Left ventricle myocardium superior (tissue), 1 donor: ENCODE results near the gene FZD10. TPM values are rescaled to one million over a fixed set of nuclear protein-coding genes. Genes with fewer than 3 reads are reported as not detected.

Experiments used
- ATAC-seq: fragments of 200-7000 bp; cut with Tn5 transposase; one replicate; pipeline ENCODE4 v1.9.1; 2020; ENCODE audit warnings: mild to moderate bottlenecking, moderate library complexity
- DNase-seq: peaks from one replicate; pipeline ENCODE4 v3.0.0-alpha.2; 2020
- intact Hi-C: fragments of 100-400 bp; cut with micrococcal nuclease; formaldehyde crosslinking; loops from one replicate; pipeline ENCODE4 v1.11.0; 2022
- total RNA-seq: library from RNA; stranded (reverse); fragmentation: NEBNext Ultra II Directional; extraction: Animal tissue kit (Norgen Biotek cat#: 25700); gene quantifications from one replicate; pipeline ENCODE4 v1.2.1, GENCODE V29; 2021
- donor health status: DM: no; HTN: yes; CAD: no; lungs with severe emphysema.

The FZD10 gene
- total RNA-seq, 1 donor from 2014 or later = 0.07 TPM

DNA sequence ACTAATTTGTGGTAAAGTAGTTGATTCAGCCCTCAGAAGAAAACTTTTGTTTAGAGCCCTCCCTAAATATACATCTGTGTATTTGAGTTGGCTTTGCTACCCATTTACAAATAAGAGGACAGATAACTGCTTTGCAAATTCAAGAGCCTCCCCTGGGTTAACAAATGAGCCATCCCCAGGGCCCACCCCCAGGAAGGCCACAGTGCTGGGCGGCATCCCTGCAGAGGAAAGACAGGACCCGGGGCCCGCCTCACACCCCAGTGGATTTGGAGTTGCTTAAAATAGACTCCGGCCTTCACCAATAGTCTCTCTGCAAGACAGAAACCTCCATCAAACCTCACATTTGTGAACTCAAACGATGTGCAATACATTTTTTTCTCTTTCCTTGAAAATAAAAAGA is 2.7 kb downstream of the FZD10 start:
- ATAC-seq (no peak), DNase-seq (no peak)
- intact Hi-C loops = no loop called here

- intact Hi-C loops = no loop called here
- DNase-seq (no peak), ATAC-seq (no peak)
Measured at GRCh38 chr12:130166306-130166705, 4.0 kb downstream of the FZD10 start.

DNA sequence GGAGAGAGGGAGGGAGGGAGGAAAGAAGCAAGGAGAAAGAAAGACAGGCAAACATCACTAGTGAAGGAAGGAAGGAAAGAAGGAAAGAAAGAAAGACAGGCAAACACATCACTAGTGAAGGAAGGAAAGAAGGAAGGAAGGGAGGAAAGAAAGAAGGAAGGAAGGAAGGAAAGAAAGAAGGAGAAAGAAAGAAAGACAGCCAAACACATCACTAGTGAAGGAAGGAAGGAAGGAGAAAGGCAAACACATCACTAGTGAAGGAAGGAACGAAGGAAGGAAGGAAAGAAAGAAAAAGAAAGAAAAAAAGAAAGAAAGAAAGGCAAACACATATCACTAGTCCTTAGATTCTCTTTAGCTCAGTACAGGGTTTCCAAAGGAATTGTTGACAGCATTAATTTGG is 5.3 kb downstream of the FZD10 start:
- no peak for ATAC-seq
- DNase-seq = no peak
- intact Hi-C loops = no loop called here

DNA sequence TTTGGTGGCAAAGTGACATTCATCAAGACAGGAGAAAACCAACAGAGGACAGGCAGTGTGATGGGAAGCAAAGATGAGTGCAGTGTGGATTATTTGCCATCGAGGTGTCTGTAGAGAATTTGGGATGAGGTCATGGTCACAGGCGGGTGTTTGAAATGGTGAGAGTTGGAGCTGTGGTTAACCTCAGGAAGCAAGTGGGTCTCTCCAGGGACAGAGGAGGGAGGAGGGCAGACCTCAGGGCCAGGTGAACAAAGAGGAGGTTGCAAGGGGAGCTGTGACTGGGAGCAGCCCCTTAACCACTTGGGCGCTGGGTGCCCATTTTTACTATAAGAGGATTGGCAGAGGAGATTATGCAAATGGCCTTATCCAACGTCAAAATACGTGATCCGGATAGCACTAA is 7.0 kb downstream of the FZD10 start:
- ATAC-seq (no peak), DNase-seq (no peak)
- intact Hi-C loops = no loop called here

DNA sequence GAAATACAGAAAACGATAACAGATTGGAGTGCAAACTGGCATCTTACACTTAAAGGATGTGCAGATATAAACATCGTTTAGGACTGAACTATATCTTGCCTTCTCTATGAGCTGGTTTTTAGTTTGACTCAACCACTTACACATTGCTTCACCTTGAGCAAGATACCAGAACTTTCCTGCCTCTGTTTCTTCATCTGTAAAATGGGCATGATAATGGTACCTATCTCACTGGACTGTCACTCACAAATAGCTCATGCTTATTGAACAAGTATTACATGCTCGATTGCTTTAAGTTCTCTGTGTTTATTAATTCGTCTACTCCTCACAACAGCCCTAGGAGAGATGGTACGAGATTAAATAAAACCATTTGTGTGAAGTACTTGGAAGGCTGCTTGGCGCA is 7.7 kb downstream of the FZD10 start:
- intact Hi-C loops = no loop called here
- DNase-seq = no peak
- ATAC-seq = no peak

DNA sequence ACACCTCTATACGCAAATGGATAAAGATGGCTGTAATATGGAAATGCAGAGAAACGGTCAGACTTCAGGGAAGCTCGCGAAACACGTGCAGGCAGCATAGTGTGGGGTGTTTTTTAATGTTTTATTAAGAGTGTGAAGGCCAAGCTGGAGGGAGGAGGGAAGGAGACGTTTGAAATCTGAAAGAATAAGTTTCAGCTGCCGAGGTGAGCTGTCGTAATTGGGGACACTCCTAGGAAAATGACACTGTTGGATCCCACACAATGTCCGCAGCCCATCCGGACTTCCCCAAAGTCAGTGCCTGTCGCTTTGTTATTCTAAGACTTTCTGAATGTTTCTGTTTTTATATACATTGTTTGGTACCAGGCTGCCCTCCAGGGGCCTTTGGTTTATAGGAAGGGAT is 8.3 kb downstream of the FZD10 start:
- intact Hi-C loops = no loop called here
- DNase-seq = no peak
- ATAC-seq = no peak

DNA sequence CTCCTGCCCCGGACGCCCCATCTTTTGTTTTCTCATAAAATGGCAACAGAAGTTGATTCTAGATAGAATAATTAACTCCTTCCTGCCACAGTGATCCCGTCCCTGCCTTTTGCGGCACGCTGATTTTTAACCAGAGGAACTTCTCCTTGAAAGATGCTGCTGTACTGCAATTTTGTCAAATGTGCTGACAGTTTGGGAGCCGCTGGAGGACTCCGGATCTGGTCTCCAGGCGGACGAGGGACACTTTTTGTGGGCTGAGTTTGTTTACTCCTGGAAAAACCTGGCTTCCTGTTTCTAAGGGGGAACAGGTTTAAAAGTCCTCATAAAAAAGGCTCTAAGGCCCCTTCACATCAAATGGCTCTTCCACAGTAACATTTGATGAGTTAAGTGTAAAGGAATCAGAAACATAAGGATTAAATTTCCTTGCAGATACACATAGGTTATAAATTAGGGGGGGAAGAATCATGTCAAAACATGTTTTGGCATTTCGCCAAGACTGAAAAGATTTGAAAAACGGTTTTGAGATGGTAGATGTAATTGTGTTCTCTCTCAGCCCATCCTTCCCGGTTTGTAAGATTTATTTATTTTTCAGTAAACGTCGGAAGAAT is 15.5 kb downstream of the FZD10 start:
- DNase-seq = no peak
- no peak for ATAC-seq
- intact Hi-C loops = no loop called here

GRCh38 chr12:130178282-130178681 is 16.0 kb downstream of the FZD10 start:
- ATAC-seq (no peak), DNase-seq (no peak)
- intact Hi-C loops = no loop called here

DNA sequence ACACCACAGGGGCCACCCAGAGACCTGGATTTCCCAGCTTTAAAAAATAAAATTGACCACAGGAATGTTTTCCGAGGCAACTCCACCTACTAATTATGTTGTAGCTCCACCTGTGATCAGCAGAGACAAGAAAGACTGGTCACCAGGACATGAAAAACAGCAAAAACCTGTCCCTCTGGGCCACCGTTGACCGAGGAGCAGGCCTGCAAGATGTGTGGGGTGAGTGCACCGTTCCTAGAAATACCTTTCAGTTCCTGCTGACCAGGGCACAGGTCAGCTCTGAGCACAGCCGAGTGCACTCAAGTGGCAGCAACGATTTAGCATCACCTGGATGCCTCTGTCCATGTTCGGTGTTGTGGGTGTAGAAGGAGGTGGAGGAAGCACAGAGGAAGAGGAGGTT is 16.9 kb downstream of the FZD10 start:
- DNase-seq = no peak
- no peak for ATAC-seq
- intact Hi-C loops = no loop called here

DNA sequence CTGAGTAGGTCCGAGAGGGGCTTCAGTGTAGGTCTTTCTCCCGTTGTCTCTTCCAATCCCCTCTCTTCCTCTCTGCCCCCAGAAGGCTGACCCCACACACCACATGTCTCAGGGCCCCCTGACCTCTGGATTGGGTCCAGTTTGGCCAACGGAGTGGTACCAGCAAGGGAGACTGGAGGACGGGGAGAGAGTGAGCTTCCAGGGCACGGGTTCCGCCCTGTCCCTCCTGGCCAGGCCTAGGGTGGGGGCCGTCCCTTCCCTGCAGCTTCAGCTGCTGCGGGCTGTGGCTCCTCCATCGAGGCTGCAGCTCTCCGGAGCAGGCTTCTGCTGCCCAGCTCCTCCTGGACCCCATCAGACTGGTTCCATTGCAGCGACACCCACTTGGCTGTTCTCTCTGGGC is 17.4 kb downstream of the FZD10 start:
- intact Hi-C loops = no loop called here
- ATAC-seq = no peak
- no peak for DNase-seq

- no peak for ATAC-seq
- no peak for DNase-seq
- intact Hi-C loops = no loop called here
Measured at GRCh38 chr12:130181211-130181610, 18.9 kb downstream of the FZD10 start.

- DNase-seq (no peak), ATAC-seq (no peak)
- intact Hi-C loops = no loop called here
Measured at GRCh38 chr12:130183585-130184370, 21.5 kb downstream of the FZD10 start.

- intact Hi-C loops = no loop called here
- DNase-seq (no peak), ATAC-seq (no peak)
Measured at GRCh38 chr12:130184404-130185090, 22.3 kb downstream of the FZD10 start.

DNA sequence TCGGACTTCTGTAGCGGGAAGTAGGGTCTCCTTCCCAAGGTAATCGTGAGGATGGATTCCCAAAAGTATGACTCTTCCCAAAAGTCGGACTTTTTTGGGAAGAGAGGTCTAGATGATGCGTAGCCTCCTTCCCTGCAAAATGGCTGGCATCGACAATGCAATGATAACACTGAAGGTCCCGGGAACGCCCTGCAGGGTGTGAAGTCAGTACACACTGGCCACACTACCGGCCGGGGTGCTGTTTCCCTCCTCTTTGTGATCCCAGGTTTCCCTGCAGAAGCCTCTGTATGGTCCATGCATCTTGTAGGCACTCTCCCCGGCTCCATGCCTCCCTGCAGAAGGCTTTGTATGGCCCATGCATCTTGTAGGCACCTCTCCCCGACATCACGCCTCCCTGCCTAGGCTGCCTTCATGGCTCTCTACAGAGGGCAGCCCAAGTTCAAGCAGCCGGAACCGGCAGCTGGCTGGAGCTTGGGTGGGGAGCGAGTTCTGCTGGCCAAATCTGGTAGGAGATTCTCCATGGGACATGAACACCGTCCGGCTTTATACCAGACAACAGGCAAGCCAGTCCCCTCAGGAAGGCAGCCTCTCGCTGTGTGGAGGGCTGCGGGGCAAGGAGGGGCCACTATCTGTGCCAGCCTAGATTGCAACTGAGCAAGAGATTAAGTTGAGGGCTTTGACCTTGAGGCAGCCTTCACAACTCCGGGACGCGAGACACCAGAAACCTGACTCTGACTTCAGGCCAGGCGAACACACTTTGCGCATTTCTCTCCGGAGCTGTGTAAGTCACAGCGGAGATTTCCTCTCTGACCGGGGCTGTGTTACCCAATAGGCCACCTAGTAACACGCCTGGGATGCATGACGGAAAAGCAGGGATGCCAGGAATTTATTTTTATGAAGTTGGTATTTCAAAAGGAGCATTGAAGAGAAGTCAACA is 23.5 kb downstream of the FZD10 start:
- DNase-seq (no peak), ATAC-seq (no peak)
- intact Hi-C loops = no loop called here

- DNase-seq (no peak), ATAC-seq (no peak)
- intact Hi-C loops = no loop called here
Measured at GRCh38 chr12:130186651-130187268, 24.5 kb downstream of the FZD10 start.

DNA sequence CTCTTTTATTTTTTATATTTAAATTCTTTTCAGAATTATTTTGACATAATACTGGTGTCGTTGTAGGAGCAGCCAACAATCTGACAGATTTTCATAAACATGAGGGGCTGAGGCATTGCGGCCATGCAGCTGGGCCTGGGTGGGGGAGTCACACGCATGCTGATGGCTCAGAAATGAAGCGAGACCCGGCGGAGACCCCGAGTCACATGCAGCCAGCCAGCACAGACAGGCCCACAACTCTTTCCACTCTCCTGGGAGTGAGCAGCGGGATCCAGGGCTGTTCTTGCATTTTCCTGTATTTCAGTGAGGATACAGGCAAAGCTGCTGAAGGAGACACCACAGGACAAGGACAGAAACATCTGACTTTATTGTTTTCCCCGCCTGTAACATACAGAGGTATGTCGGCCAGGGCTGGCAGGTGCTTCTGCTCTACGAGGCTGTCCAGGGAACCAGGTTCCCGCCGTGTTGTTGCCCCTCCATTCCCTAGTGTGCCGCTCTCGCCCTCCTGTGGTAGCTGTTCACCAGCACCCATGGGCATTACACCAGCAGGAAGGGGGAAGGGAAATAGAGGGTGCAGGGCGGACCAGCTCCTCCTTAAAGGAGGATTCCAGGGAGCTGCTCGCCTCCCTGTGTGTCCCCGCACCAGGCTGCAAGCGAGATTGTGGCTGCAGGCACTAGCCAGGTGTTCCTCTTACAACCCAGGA is 30.5 kb downstream of the FZD10 start:
- ATAC-seq (no peak), DNase-seq (no peak)
- intact Hi-C loops = no loop called here

DNA sequence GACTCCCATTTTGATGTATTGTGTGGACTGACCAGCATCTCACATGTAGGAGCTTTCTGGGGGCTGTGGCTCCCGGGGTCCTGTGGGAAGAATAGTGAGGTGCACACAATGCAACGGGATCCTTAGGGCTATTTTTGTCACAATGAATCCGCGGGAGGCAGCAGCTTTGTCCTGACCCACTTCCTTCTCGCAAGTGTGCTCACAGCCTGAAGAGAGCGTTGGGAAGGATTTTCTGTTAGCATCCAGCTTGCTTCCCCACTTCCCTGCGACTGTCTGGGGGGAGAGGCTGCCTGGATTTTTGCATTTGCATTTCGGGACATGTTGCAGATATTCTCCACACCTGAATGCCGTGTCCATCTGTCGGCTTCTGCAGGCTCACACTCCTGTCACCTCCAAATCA is 31.9 kb downstream of the FZD10 start:
- ATAC-seq (no peak), DNase-seq (no peak)
- intact Hi-C loops = no loop called here

GRCh38 chr12:130195369-130195768 is 33.1 kb downstream of the FZD10 start:
- DNase-seq (no peak), ATAC-seq (no peak)
- intact Hi-C loops = no loop called here

DNA sequence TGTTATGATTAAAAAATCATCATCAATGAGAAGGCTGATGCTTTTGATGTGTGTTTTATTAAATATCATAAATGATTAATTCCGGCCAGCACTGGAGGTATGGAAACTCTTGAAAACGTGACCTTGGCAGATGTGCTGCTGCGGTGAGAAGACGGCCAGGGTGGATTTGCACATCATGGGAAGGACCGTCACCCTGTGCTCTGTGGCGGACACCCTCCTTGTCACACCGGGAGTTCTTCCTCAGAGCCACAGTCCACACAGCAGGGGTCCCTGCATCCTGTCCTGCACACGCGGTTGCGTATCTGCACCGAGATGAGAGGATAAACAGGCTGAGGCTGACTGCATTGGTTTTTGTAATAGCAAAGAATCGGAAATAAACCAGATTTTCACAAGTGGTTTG is 33.5 kb downstream of the FZD10 start:
- ATAC-seq (no peak), DNase-seq (no peak)
- intact Hi-C loops = no loop called here
